ENCODE data around the gene LDAH.

Gene LDAH

GRCh38 chr2:20678086-20678395 is 144.9 kb downstream of the LDAH start:
- DNase-seq = no peak

GRCh38 chr2:20677301-20678085 is 145.4 kb downstream of the LDAH start:
- no peak for DNase-seq

- no peak for DNase-seq
Measured at GRCh38 chr2:20676353-20677215, 146.3 kb downstream of the LDAH start.

- DNase-seq = peak in 1 of 2 experiments; percentile 20
Measured at GRCh38 chr2:20675701-20676352, 147.1 kb downstream of the LDAH start.

GRCh38 chr2:20674974-20675679 is 147.8 kb downstream of the LDAH start:
- DNase-seq = no peak

- no peak for DNase-seq
Measured at GRCh38 chr2:20674309-20674965, 148.5 kb downstream of the LDAH start.

- DNase-seq = no peak
Measured at GRCh38 chr2:20673686-20674308, 149.1 kb downstream of the LDAH start.

- DNase-seq = no peak
Measured at GRCh38 chr2:20672201-20672951, 150.5 kb downstream of the LDAH start.

GRCh38 chr2:20671736-20672080 is 151.2 kb downstream of the LDAH start:
- DNase-seq = no peak

GRCh38 chr2:20671036-20671735 is 151.7 kb downstream of the LDAH start:
- DNase-seq = no peak

GRCh38 chr2:20670315-20671035 is 152.4 kb downstream of the LDAH start:
- DNase-seq = no peak

GRCh38 chr2:20669562-20670314 is 153.2 kb downstream of the LDAH start:
- no peak for DNase-seq

- DNase-seq = no peak
Measured at GRCh38 chr2:20668871-20669475, 153.9 kb downstream of the LDAH start.

- DNase-seq = no peak
Measured at GRCh38 chr2:20668451-20668850, 154.4 kb downstream of the LDAH start.

GRCh38 chr2:20667531-20668401 is 155.1 kb downstream of the LDAH start:
- no peak for DNase-seq

- no peak for DNase-seq
Measured at GRCh38 chr2:20667151-20667530, 155.8 kb downstream of the LDAH start.

GRCh38 chr2:20666304-20667150 is 156.4 kb downstream of the LDAH start, which contains the start of gene GDF7:
Gene GDF7 (plus strand): TSS chr2:20667144. CDS start chr2:20667240, 96 bp downstream.
- DNase-seq = no peak

Data from SW 1271 (cell line).